WTC11 (cell line): ENCODE measurements around the gene SNRPA.

Experiments
- CTCF ChIP-seq: fragments of 200-600 bp; IDR thresholded peaks from 2 replicates; pipeline ENCODE4 v1.8.0; 2022; ENCODE audit warnings: antibody characterized with exemption
- PREB ChIP-seq: sonication (generic); formaldehyde crosslinking; IDR thresholded peaks from 2 replicates; pipeline ENCODE4 v1.8.1; 2022; ENCODE audit warnings: mild to moderate bottlenecking, missing genetic modification reagents, moderate library complexity, borderline replicate concordance
- TEAD4 ChIP-seq: sonication (generic); formaldehyde crosslinking; IDR thresholded peaks from 2 replicates; pipeline ENCODE4 v1.8.0; 2022; ENCODE audit warnings: mild to moderate bottlenecking, missing genetic modification reagents
- ZNF317 ChIP-seq: sonication (generic); formaldehyde crosslinking; IDR thresholded peaks from 2 replicates; pipeline ENCODE4 v1.8.1; 2023; ENCODE audit warnings: low read depth, mild to moderate bottlenecking, moderate library complexity, missing genetic modification reagents, borderline replicate concordance

- TF ChIP-seq CTCF, result no peak
- no peak for TF ChIP-seq ZNF317 (CRISPR knock-in tag)
- no peak for TF ChIP-seq TEAD4 (CRISPR knock-in tag)
- TF ChIP-seq PREB (CRISPR knock-in tag), result no peak
These were observed 30.1 kb downstream of the SNRPA start for GRCh38 chr19:40781140-40781539.
